IMR-90 (cell line): ENCODE data around the gene ZNF282.

ENCODE experiments used
- CEBPB ChIP-seq: IDR thresholded peaks from 2 replicates; pipeline ENCODE4 v1.6.1; 2012; ENCODE audit warnings: low read depth, low read length, improper control_type of control experiment
- MAZ ChIP-seq: IDR thresholded peaks from 2 replicates; pipeline ENCODE4 v1.6.1; 2012; ENCODE audit warnings: low read depth, mild to moderate bottlenecking, low read length, improper control_type of control experiment, moderate library complexity, borderline replicate concordance
- MXI1 ChIP-seq: IDR thresholded peaks from 2 replicates; pipeline ENCODE4 v1.6.1; 2012; ENCODE audit warnings: low read depth, mild to moderate bottlenecking, low read length, moderate library complexity, borderline replicate concordance
- POLR2A ChIP-seq: IDR thresholded peaks from 2 replicates; pipeline ENCODE4 v1.6.1; 2012; ENCODE audit warnings: mild to moderate bottlenecking, low read depth, low read length
- TF ChIP-seq, protein P1 (sequence below): conservative IDR thresholded peaks from 2 replicates; pipeline ENCODE4 v1.5.1; 2012; ENCODE audit warnings: mild to moderate bottlenecking, low read depth, low read length, improper control_type of control experiment

DNA sequence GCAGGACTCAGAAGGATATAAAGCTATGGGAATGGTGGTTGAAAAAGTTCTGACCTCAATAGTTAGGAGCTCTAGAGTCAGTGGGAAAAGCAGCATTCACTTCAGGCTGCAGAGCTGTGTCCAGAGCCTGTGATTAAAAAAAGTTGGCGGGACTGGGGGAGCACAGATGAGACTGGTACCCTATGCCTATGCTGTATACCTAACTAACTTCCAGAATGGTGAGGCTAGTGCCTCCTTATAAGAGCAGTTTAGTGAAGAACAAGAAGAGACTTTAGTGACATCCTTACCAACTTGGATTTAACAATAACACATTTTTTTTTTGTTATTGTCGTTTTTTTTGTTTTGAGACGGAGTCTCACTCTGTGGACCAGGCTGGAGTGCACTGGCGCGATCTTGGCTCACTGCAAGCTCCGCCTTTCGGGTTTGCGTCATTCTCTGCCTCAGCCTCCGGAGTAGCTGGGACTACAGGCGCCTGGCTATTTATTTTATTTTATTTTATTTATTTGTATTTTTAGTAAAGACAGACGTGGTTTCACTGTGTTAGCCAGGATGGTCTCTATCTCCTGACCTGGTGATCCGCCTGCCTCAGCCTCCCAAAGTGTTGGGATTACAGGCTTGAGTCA is 6.6 kb upstream of the ZNF282 start:
- no peak for TF ChIP-seq POLR2A
- TF ChIP-seq, protein P1, sequence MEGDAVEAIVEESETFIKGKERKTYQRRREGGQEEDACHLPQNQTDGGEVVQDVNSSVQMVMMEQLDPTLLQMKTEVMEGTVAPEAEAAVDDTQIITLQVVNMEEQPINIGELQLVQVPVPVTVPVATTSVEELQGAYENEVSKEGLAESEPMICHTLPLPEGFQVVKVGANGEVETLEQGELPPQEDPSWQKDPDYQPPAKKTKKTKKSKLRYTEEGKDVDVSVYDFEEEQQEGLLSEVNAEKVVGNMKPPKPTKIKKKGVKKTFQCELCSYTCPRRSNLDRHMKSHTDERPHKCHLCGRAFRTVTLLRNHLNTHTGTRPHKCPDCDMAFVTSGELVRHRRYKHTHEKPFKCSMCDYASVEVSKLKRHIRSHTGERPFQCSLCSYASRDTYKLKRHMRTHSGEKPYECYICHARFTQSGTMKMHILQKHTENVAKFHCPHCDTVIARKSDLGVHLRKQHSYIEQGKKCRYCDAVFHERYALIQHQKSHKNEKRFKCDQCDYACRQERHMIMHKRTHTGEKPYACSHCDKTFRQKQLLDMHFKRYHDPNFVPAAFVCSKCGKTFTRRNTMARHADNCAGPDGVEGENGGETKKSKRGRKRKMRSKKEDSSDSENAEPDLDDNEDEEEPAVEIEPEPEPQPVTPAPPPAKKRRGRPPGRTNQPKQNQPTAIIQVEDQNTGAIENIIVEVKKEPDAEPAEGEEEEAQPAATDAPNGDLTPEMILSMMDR: no peak
- TF ChIP-seq MAZ: no peak
- TF ChIP-seq MXI1: no peak
- TF ChIP-seq CEBPB: no peak
